SU-DHL-6 (cell line): ENCODE measurements around the gene RBKS.

Source experiments
- EZH2phosphoT487 ChIP-seq: fragments of 200-600 bp; sonication (generic), shearing (Covaris generic); conservative IDR thresholded peaks from 2 replicates; pipeline ENCODE4 v1.6.1; 2018; ENCODE audit warnings: mild to moderate bottlenecking, antibody characterized with exemption, low read length, moderate library complexity, mixed read lengths
- TF ChIP-seq, protein P1 (sequence below): fragments of 200-600 bp; sonication (generic); IDR thresholded peaks from one replicate; pipeline ENCODE4 v1.5.1; 2017; ENCODE audit warnings: antibody characterized with exemption, mild to moderate bottlenecking, low read length, moderate library complexity; ENCODE audit not compliant: insufficient read depth, poor library complexity, severe bottlenecking

DNA sequence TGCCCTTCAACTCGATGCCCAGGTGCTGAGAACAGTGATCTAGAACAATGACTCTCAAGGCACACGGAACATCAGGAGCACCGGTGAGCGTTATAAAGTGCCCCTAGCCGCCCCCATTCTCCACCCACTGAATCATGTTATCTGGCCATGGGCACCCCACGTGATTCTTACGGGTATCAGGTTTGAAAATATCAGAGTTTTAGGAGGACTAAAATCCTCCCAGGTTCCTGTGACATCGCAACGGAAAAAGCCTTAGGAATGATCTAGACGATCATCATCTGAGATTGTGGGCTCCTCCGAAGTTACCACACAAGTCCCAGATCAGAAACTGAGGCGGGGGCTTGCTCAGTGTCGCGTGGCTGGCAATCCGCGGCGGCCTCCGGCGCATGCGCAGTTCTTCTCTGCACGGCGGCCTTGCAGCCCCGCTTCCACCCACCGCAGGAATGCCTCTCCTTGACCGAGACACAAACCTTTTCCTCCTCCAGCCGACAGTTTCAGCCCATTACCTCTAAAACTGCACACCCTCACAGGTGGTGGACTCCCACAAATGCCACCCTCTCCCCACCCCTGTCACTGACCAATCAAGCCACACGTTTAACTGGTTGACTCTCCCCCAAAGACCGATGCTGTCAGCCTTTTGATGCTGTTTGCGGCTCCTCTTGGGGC, 124.4 kb downstream of the RBKS start:
- TF ChIP-seq, protein P1, sequence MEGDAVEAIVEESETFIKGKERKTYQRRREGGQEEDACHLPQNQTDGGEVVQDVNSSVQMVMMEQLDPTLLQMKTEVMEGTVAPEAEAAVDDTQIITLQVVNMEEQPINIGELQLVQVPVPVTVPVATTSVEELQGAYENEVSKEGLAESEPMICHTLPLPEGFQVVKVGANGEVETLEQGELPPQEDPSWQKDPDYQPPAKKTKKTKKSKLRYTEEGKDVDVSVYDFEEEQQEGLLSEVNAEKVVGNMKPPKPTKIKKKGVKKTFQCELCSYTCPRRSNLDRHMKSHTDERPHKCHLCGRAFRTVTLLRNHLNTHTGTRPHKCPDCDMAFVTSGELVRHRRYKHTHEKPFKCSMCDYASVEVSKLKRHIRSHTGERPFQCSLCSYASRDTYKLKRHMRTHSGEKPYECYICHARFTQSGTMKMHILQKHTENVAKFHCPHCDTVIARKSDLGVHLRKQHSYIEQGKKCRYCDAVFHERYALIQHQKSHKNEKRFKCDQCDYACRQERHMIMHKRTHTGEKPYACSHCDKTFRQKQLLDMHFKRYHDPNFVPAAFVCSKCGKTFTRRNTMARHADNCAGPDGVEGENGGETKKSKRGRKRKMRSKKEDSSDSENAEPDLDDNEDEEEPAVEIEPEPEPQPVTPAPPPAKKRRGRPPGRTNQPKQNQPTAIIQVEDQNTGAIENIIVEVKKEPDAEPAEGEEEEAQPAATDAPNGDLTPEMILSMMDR = no peak
- TF ChIP-seq EZH2phosphoT487 = no peak
